ENCODE results near the gene HSPA12A. TPM values are rescaled to one million over a fixed set of nuclear protein-coding genes. Genes with fewer than 3 reads are reported as not detected.

Gene HSPA12A
- total RNA-seq, 2 experiments from 2014 or later: 0.08 TPM; not detected in 1

DNA sequence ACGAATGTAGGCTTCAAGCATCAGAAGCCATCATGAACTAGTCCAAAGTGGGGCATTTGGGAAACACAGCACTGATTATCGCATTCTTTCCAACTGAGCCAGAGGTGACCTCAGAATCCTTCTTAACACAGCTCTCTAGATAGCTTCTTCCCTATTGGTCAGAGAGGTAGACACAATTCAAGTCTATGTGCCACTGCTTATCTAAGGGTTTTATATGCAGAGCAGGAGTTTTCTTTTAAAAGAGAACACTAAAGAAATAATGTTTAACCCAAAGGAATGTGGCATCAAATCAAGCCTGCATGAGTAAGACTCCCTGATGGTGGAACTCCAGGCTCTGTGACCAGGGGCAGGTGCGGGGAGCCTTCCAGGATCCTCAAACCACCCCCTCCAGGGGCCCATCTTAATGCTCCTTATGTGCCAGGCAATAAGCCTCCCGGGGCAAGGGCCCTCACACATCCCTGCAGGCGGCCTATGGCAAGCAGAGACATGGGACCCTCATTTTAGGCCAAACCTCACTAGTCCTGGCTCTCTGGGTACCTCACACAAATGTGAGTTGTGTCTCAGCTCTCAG, 13.8 kb downstream of the HSPA12A start:
- CTCF ChIA-PET: interaction anchor here (1.6 kb wide), 1 partner anchor 12 kb away, joined by 3 read pairs; no protein-coding TSS in a partner anchor
- DNase-seq: no peak
- no peaks in the 10 kb centered on the region for H3K36me3 Mint-ChIP-seq (ENCODE audit: low read depth)
- peaks cover 66% of the 10 kb centered on the region for H3K27me3 Mint-ChIP-seq
- H3K9me3 Mint-ChIP-seq: no peaks in the 10 kb centered on the region
- H3K4me3 Mint-ChIP-seq: no peak overlapping the region
- no peak overlapping the region for H3K27ac Mint-ChIP-seq
- peaks cover 24% of the 10 kb centered on the region for H3K4me1 Mint-ChIP-seq
- POLR2A ChIA-PET: no interaction called here

DNA sequence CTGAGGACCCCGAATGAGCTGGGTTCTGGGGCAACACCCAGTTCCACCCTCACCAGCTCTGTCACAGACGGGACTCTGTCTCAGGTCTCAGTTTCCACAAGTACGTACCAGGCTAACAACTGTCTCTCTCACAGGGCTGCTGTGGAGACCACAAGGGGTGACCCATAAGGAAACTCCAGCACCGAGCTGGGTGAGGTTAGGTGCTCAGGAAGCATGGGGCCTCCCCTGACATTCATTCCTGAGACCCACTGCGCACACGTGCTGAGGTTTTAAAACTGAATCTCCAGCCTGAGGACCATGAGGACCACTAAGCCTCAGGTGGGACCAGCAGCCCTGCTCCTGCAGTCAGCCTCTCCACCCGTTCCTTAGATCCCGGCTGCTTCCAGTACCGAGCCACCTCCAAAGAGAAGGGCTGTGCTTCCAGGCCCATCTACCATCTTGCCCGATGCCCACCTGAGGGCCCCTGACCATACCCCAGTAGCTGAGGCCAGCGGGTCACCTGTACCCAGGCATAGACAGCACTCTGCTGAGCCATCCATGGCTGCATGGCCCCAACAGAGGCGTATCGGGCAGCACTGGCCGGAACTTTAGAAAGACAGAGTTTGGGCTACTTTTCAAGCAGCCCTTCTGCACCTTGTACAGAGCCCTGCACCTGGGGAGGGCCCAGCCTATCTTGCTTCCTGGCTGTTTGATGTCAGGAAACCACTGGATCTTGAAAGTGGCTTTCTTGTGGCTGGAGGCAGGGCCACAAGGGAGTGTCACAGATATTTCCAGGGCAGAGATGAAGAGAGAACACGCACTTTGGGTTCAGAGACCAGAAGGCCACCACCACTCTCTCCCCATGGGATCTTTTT, 18.7 kb downstream of the HSPA12A start:
- H3K4me3 Mint-ChIP-seq: peak overlapping the region; percentile 44
- peaks cover 77% of the 10 kb centered on the region for H3K27me3 Mint-ChIP-seq
- DNase-seq: peak; percentile 83
- H3K36me3 Mint-ChIP-seq (ENCODE audit: low read depth): no peaks in the 10 kb centered on the region
- peak overlapping the region; percentile 58 for H3K27ac Mint-ChIP-seq
- POLR2A ChIA-PET: no interaction called here
- peaks cover 33% of the 10 kb centered on the region for H3K4me1 Mint-ChIP-seq
- H3K9me3 Mint-ChIP-seq: no peaks in the 10 kb centered on the region
- CTCF ChIA-PET: no interaction called here

DNA sequence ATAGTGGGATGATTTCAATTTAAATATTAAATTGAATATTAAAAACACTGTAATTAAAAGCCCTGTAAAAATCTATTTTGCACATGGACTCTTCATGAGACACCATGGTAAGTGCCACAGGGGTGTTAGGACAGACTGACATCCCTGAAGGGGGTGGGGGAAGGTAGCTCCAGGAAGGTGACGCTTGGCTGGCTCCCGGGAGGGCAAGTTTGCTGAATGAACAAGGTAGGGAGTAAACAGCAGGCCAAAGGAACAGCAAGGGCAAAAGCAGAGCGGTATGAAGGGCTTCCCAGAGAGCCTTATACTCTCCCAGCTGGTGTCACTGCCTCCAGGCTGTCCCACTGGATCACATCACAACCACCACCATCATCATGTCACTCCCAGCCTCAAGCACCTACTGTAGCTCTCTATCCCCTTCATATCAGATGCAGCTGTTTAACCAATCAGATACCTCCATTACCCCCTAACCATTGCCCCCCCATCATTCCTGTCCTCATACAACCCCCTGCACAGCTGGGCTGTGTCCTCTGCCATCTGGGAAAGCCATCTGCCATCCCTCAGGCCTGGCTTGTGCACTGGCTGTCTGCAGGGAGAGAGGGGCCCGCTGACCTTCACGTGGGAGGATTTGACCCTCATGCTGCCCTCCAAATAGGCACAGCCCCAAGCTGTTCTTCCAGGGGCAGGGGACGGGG, 19.5 kb downstream of the HSPA12A start:
- H3K9me3 Mint-ChIP-seq: no peaks in the 10 kb centered on the region
- H3K4me3 Mint-ChIP-seq: no peak overlapping the region
- DNase-seq: no peak
- ChIA-PET CTCF (no interaction called here), POLR2A (no interaction called here)
- H3K36me3 Mint-ChIP-seq (ENCODE audit: low read depth): no peaks in the 10 kb centered on the region
- peaks cover 78% of the 10 kb centered on the region for H3K27me3 Mint-ChIP-seq
- peaks cover 33% of the 10 kb centered on the region for H3K4me1 Mint-ChIP-seq
- H3K27ac Mint-ChIP-seq: peak overlapping the region; percentile 58

DNA sequence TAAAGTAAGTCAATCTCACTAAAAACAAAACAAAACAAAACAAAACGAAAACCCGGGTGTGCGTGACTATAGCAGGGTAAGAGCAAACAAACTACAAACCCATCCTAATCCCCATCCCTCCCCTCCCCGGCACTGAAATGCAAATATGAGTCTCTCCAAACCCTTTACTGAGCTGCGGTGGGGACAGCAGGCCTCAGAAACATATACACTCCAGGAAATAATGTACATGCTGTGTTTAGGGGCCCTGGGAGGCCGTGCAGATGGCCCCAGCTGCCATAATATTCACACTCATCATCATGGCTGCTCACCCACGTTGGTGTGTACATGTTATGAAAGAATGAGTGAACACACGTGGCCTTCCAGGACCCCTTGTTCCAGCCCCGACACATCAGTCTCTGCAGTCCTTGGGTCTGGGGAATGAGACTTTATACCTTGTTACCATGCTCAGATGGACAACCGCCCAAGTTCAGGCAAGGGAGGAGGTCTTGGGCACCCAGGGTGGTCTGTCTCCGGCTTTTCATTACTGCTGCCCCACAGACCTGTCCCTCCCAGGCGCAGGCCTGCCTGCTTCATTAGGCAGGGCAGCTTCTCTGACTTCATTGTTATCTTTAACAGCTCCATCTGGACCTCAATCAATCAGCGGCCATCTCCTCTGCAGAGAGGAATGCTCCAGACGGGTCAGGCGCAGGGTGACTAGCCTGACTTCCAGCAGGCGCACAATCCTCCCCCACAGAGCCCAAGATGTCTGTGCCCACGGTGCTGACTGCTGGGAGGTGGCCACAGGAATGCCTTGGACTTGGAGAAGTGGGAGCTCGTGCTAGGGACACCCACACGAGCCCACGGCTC, 20.6 kb downstream of the HSPA12A start:
- peaks cover 81% of the 10 kb centered on the region for H3K27me3 Mint-ChIP-seq
- H3K27ac Mint-ChIP-seq: peak overlapping the region; percentile 52
- H3K4me1 Mint-ChIP-seq: peaks cover 33% of the 10 kb centered on the region
- no peaks in the 10 kb centered on the region for H3K36me3 Mint-ChIP-seq (ENCODE audit: low read depth)
- POLR2A ChIA-PET: no interaction called here
- no peak for DNase-seq
- no peak overlapping the region for H3K4me3 Mint-ChIP-seq
- no peaks in the 10 kb centered on the region for H3K9me3 Mint-ChIP-seq
- CTCF ChIA-PET: no interaction called here

GRCh38 chr10:116720668-116721546, 21.5 kb downstream of the HSPA12A start:
- DNase-seq: no peak
- Mint-ChIP-seq H3K4me1 (peaks cover 27% of the 10 kb centered on the region), H3K4me3 (no peak overlapping the region), H3K36me3 (ENCODE audit: low read depth) (no peaks in the 10 kb centered on the region), H3K27ac (no peak overlapping the region), H3K27me3 (peaks cover 79% of the 10 kb centered on the region), H3K9me3 (no peaks in the 10 kb centered on the region)
- CTCF ChIA-PET: no interaction called here
- POLR2A ChIA-PET: no interaction called here

- Mint-ChIP-seq H3K36me3 (ENCODE audit: low read depth) (no peaks in the 10 kb centered on the region), H3K4me1 (peaks cover 25% of the 10 kb centered on the region), H3K27me3 (peaks cover 76% of the 10 kb centered on the region), H3K27ac (no peak overlapping the region), H3K4me3 (no peak overlapping the region), H3K9me3 (no peaks in the 10 kb centered on the region)
- no peak for DNase-seq
- ChIA-PET POLR2A (no interaction called here), CTCF (no interaction called here)
These were observed 22.1 kb downstream of the HSPA12A start for GRCh38 chr10:116720241-116720643.

GRCh38 chr10:116719804-116720203, 22.6 kb downstream of the HSPA12A start:
- Mint-ChIP-seq H3K27me3 (peaks cover 78% of the 10 kb centered on the region), H3K4me1 (peaks cover 20% of the 10 kb centered on the region), H3K27ac (no peak overlapping the region), H3K36me3 (ENCODE audit: low read depth) (no peaks in the 10 kb centered on the region), H3K9me3 (no peaks in the 10 kb centered on the region), H3K4me3 (no peak overlapping the region)
- ChIA-PET POLR2A (no interaction called here), CTCF (no interaction called here)
- no peak for DNase-seq

DNA sequence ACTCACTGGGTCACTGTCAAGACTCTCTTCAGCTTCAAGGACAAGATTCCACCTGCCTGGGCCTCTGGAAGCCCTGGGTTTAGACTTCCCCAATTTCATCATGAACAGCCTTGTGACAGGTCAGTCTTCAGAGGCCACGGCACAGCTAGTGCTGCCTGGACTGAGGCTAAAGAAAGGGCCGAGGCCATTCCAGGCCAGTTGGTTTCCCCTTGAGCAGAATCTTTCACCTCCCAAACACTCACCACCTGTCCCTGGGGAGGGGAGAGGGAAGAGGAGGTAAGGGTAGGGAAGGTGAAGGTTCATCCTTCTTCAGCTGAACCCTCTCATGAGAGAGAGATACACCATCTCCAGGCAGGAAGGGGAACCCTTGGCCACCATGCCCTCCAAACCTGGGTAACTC, 24.3 kb downstream of the HSPA12A start:
- no peak for DNase-seq
- H3K27ac Mint-ChIP-seq: no peak overlapping the region
- POLR2A ChIA-PET: no interaction called here
- CTCF ChIA-PET: no interaction called here
- H3K9me3 Mint-ChIP-seq: no peaks in the 10 kb centered on the region
- no peak overlapping the region for H3K4me3 Mint-ChIP-seq
- H3K27me3 Mint-ChIP-seq: peaks cover 85% of the 10 kb centered on the region
- H3K4me1 Mint-ChIP-seq: peaks cover 4% of the 10 kb centered on the region
- H3K36me3 Mint-ChIP-seq (ENCODE audit: low read depth): no peaks in the 10 kb centered on the region

DNA sequence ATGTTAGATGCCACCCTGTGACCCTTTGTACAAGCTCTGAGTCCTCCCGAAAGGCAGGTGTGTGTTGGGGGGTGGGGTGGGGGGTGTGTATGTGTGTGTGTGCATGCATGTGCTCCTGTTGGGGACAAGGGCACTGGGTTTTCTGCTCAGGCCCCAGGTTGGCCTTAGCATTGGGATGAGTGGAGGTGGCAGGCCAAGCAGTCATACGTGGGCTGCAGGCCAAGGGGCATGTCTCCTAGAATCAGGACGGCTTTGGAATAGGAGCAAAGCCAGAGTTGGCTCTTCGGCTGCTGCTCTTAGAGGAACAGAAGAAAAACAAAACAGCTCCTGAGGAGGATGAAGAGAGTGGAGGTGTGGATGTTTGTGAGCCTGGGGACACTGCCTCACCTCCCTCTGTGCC, 26.0 kb downstream of the HSPA12A start:
- no peaks in the 10 kb centered on the region for H3K36me3 Mint-ChIP-seq (ENCODE audit: low read depth)
- no peak for DNase-seq
- peaks cover 80% of the 10 kb centered on the region for H3K27me3 Mint-ChIP-seq
- POLR2A ChIA-PET: no interaction called here
- H3K9me3 Mint-ChIP-seq: no peaks in the 10 kb centered on the region
- H3K4me1 Mint-ChIP-seq: no peaks in the 10 kb centered on the region
- H3K27ac Mint-ChIP-seq: no peak overlapping the region
- CTCF ChIA-PET: no interaction called here
- H3K4me3 Mint-ChIP-seq: no peak overlapping the region

GRCh38 chr10:116715839-116716377, 26.5 kb downstream of the HSPA12A start:
- Mint-ChIP-seq H3K27me3 (peaks cover 80% of the 10 kb centered on the region), H3K36me3 (ENCODE audit: low read depth) (no peaks in the 10 kb centered on the region)
- POLR2A ChIA-PET: no interaction called here

DNA sequence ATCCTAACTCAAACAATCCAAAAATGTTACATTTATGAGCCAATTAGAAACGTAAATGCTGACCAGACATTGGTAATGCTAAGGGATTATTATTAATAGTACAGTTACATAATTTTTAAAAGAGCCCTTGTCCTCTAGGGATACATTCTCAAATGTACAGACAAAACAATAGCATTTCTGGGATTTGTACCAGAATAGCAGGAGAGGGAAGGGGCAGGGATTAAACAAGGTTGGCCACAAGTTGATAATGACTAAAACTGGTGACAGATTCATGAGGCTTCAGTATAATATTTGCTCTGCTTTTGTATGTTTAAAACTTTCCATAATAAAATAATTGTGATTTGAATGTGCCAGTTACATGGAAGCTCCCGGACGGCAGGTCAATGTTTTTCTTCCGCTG, 27.0 kb downstream of the HSPA12A start:
- no peaks in the 10 kb centered on the region for H3K9me3 Mint-ChIP-seq
- no peaks in the 10 kb centered on the region for H3K36me3 Mint-ChIP-seq (ENCODE audit: low read depth)
- no peak for DNase-seq
- H3K27me3 Mint-ChIP-seq: peaks cover 78% of the 10 kb centered on the region
- no peak overlapping the region for H3K4me3 Mint-ChIP-seq
- ChIA-PET POLR2A (no interaction called here), CTCF (no interaction called here)
- no peak overlapping the region for H3K27ac Mint-ChIP-seq
- H3K4me1 Mint-ChIP-seq: no peaks in the 10 kb centered on the region

More at GRCh38 chr10:116715839-116716377, 26.5 kb downstream of the HSPA12A start:
- Mint-ChIP-seq H3K9me3 (no peaks in the 10 kb centered on the region), H3K27ac (no peak overlapping the region), H3K4me1 (no peaks in the 10 kb centered on the region), H3K4me3 (no peak overlapping the region)
- no peak for DNase-seq
- CTCF ChIA-PET: no interaction called here

DNA sequence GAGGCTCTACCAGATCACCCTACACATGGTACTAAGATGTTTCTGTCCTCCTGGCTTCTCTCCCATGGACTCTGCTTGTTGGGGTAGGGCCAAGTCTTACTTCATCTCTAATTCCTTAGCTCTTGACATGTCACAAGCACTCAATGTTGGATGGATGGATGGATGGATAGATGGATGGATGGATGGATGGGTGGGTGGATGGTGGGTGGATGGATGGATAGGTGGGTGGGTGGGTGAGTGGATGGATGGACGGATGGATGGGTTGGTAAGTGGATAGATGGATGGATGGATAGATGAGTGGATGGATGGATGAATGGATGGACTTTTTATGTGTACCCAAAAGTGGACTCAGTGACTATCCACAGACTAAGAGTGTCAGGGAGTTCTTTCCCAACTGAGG, 28.5 kb downstream of the HSPA12A start:
- no peaks in the 10 kb centered on the region for H3K4me1 Mint-ChIP-seq
- CTCF ChIA-PET: interaction anchor here (0.6 kb wide), 1 partner anchor 1222 kb away, joined by 3 read pairs; no protein-coding TSS in a partner anchor
- H3K9me3 Mint-ChIP-seq: no peaks in the 10 kb centered on the region
- no peak overlapping the region for H3K27ac Mint-ChIP-seq
- no peak overlapping the region for H3K4me3 Mint-ChIP-seq
- no peaks in the 10 kb centered on the region for H3K36me3 Mint-ChIP-seq (ENCODE audit: low read depth)
- DNase-seq: no peak
- POLR2A ChIA-PET: no interaction called here
- peaks cover 75% of the 10 kb centered on the region for H3K27me3 Mint-ChIP-seq
